CD4-positive, alpha-beta T cell treated with Interleukin-4 for 4 hours (primary cell): ENCODE measurements around the gene HTR1D.
"Not testable (repeated sequence)": the region's sequence is repeated elsewhere in the genome, so short reads cannot be mapped to it uniquely, and the experiment has no call there.

ENCODE experiments used
- DNase-seq: peaks from one replicate; pipeline ENCODE4 v3.0.0-alpha.2; 2020

The HTR1D gene

GRCh38 chr1:23215751-23216449 is 1.4 kb downstream of the HTR1D start:
- DNase-seq: no peak

GRCh38 chr1:23215291-23215690 is 2.0 kb downstream of the HTR1D start:
- DNase-seq: no peak

- DNase-seq: no peak
These were observed 2.7 kb downstream of the HTR1D start for GRCh38 chr1:23214640-23215039.

GRCh38 chr1:23211955-23212354 is 5.3 kb downstream of the HTR1D start:
- DNase-seq: no peak

GRCh38 chr1:23210963-23211362 is 6.3 kb downstream of the HTR1D start:
- DNase-seq: no peak

GRCh38 chr1:23210351-23210785 is 6.9 kb downstream of the HTR1D start:
- no peak for DNase-seq

- no peak for DNase-seq
These were observed 7.5 kb downstream of the HTR1D start for GRCh38 chr1:23209770-23210169.

- DNase-seq: no peak
These were observed 8.8 kb downstream of the HTR1D start for GRCh38 chr1:23208527-23208926.

GRCh38 chr1:23207733-23208132 is 9.6 kb downstream of the HTR1D start:
- DNase-seq: not testable (repeated sequence)

GRCh38 chr1:23202263-23202749 is 15.0 kb downstream of the HTR1D start:
- DNase-seq: no peak

GRCh38 chr1:23200883-23201282 is 16.4 kb downstream of the HTR1D start:
- no peak for DNase-seq

- DNase-seq: no peak
These were observed 18.9 kb downstream of the HTR1D start for GRCh38 chr1:23198373-23198772.

GRCh38 chr1:23196627-23197328 is 20.5 kb downstream of the HTR1D start:
- no peak for DNase-seq

GRCh38 chr1:23194119-23194984 is 22.9 kb downstream of the HTR1D start:
- no peak for DNase-seq

GRCh38 chr1:23193391-23194118 is 23.7 kb downstream of the HTR1D start:
- no peak for DNase-seq

GRCh38 chr1:23191199-23191598 is 26.1 kb downstream of the HTR1D start:
- DNase-seq: no peak

- not testable (repeated sequence) for DNase-seq
These were observed 28.3 kb downstream of the HTR1D start for GRCh38 chr1:23188936-23189452.

GRCh38 chr1:23188434-23188884 is 28.8 kb downstream of the HTR1D start:
- no peak for DNase-seq

GRCh38 chr1:23187637-23188036 is 29.7 kb downstream of the HTR1D start:
- no peak for DNase-seq

- no peak for DNase-seq
These were observed 31.9 kb downstream of the HTR1D start for GRCh38 chr1:23185381-23185780.

GRCh38 chr1:23184212-23184934 is 32.9 kb downstream of the HTR1D start:
- peak; percentile 55 for DNase-seq

GRCh38 chr1:23179862-23180261 is 37.4 kb downstream of the HTR1D start:
- DNase-seq: no peak
